Panc1 (cell line): ENCODE measurements around the gene PNLIPRP1. TPM values are rescaled to one million over a fixed set of nuclear protein-coding genes. Genes with fewer than 3 reads are reported as not detected.

Experiments
- ATAC-seq: fragments of 200-7000 bp; cut with Tn5 transposase; 2 replicates; pipeline ENCODE4 v1.9.1; 2020; ENCODE audit warnings: mild to moderate bottlenecking, moderate library complexity
- BruUV-seq: library from RNA; stranded (reverse); fragments of 400-500 nt; replicated peaks from 2 replicates; lab custom pipeline; 2021; lab: Mats Ljungman, UMichigan
- CTCF ChIA-PET: fragments of 300-600 bp; sonication (Branson Sonifier 250); formaldehyde crosslinking; loops from one replicate; lab custom pipeline; 2022; ENCODE audit warnings: antibody characterized with exemption; lab: Charles Lee
- POLR2A ChIA-PET: fragments of 300-600 bp; sonication (Branson Sonifier 250); formaldehyde crosslinking; loops from one replicate; lab custom pipeline; 2022; ENCODE audit warnings: antibody characterized with exemption; lab: Charles Lee
- DNase-seq: peaks from one replicate; pipeline ENCODE4 v3.0.0-alpha.2; 2010; ENCODE audit warnings: low read depth, low spot score
- H3K27ac ChIP-seq: 2 replicates; pipeline ENCODE4 v1.5.1; 2011; ENCODE audit warnings: mild to moderate bottlenecking, low read length, inconsistent platforms
- H3K27me3 ChIP-seq: fragments of 200-500 bp; sonication (Bioruptor generic); 2 replicates; pipeline ENCODE4 v1.6.0; 2014; ENCODE audit warnings: low read length, inconsistent platforms; ENCODE audit not compliant: control insufficient read depth, insufficient read depth
- H3K36me3 ChIP-seq: fragments of 200-500 bp; sonication (Bioruptor generic); 2 replicates; pipeline ENCODE4 v1.5.1; 2014; ENCODE audit warnings: inconsistent platforms, mild to moderate bottlenecking, low read length, moderate library complexity; ENCODE audit not compliant: control insufficient read depth, insufficient read depth
- H3K4me1 ChIP-seq: 2 replicates; pipeline ENCODE4 v1.5.1; 2011; ENCODE audit warnings: inconsistent platforms, mild to moderate bottlenecking, low read length, moderate library complexity; ENCODE audit not compliant: control insufficient read depth, insufficient read depth
- H3K4me3 ChIP-seq, 2 experiments: 2 replicates each; pipeline ENCODE4 v1.5.1; 2011 to 2012; ENCODE audit warnings: low read depth in 2 of 2, low read length in 2 of 2, mild to moderate bottlenecking in 2 of 2, inconsistent platforms in 1 of 2, moderate library complexity in 1 of 2
- H3K9me3 ChIP-seq: fragments of 200-500 bp; sonication (Bioruptor generic); 2 replicates; pipeline ENCODE4 v1.5.1; 2014; ENCODE audit warnings: low read depth, mild to moderate bottlenecking, inconsistent platforms, low read length, moderate library complexity; ENCODE audit not compliant: control insufficient read depth, insufficient read depth
- POLR2AphosphoS5 ChIP-seq: IDR thresholded peaks from 2 replicates; pipeline ENCODE4 v1.6.1; 2012; ENCODE audit warnings: mild to moderate bottlenecking, low read depth, low read length, moderate library complexity
- SIN3A ChIP-seq: IDR thresholded peaks from 2 replicates; pipeline ENCODE4 v1.6.1; 2012; ENCODE audit warnings: low read depth, mild to moderate bottlenecking, low read length, moderate library complexity, borderline replicate concordance; ENCODE audit not compliant: insufficient read depth
- TCF7L2 ChIP-seq: IDR thresholded peaks from 2 replicates; pipeline ENCODE4 v1.6.1; 2011; ENCODE audit warnings: mild to moderate bottlenecking, low read depth, low read length, inconsistent platforms
- in situ Hi-C: cut with HindIII; loops from 2 replicates; pipeline ENCODE4 v1.10.0; 2016; ENCODE audit warnings: low sequenced_read_pairs, low pct_unique_long_range_greater_than_20kb
- intact Hi-C: fragments of 100-400 bp; cut with micrococcal nuclease; formaldehyde crosslinking; loops from one replicate; pipeline ENCODE4 v1.10.0; 2022; ENCODE audit not compliant: unreplicated experiment
- total RNA-seq: library from RNA; stranded (reverse); gene quantifications from one replicate; pipeline ENCODE4 v1.2.1, GENCODE V29; 2021; ENCODE audit not compliant: unreplicated experiment
- TF ChIP-seq, protein P1 (sequence below): fragments of 450-650 bp; IDR thresholded peaks from 2 replicates; pipeline ENCODE4 v1.5.1; 2017; ENCODE audit warnings: mild to moderate bottlenecking
- TF ChIP-seq, protein P2 (sequence below), 2 experiments: IDR thresholded peaks; 2 replicates each; pipeline ENCODE4 v1.6.1; 2011 to 2012; ENCODE audit warnings: low read depth in 2 of 2, control low read depth in 1 of 2, low read length in 1 of 2, mild to moderate bottlenecking in 1 of 2, moderate library complexity in 1 of 2; ENCODE audit not compliant: insufficient read depth in 1 of 2

Gene PNLIPRP1
- total RNA-seq, 1 experiment from 2014 or later = 0.95 TPM

DNA sequence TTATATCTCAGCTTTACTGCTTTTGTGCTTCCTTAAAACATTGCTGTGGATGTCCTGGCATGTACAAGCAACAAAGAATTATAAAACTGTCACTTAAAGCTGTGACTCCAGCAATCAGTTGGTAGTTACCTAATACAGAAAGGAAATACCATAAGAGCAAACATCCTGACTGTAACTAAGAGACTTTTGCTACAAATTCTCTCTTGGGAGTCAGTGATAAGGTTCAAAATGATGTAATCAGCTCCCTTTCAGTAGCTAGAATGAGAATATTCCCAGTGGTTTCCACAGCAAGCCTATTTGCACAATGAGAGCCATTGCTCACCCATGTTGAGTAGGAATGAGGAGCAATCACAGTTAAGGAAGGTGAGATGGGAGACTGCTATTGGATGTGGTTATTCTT is 7.6 kb downstream of the PNLIPRP1 start:
- H3K9me3 ChIP-seq = no peaks in the 10 kb centered on the region
- no peak overlapping the region for H3K27ac ChIP-seq
- H3K27me3 ChIP-seq = peaks cover 12% of the 10 kb centered on the region
- no peaks in the 10 kb centered on the region for H3K4me1 ChIP-seq
- in situ Hi-C loops (no loop called here), intact Hi-C loops (no loop called here)
- ATAC-seq (no peak), DNase-seq (no peak)
- TF ChIP-seq, protein P1, sequence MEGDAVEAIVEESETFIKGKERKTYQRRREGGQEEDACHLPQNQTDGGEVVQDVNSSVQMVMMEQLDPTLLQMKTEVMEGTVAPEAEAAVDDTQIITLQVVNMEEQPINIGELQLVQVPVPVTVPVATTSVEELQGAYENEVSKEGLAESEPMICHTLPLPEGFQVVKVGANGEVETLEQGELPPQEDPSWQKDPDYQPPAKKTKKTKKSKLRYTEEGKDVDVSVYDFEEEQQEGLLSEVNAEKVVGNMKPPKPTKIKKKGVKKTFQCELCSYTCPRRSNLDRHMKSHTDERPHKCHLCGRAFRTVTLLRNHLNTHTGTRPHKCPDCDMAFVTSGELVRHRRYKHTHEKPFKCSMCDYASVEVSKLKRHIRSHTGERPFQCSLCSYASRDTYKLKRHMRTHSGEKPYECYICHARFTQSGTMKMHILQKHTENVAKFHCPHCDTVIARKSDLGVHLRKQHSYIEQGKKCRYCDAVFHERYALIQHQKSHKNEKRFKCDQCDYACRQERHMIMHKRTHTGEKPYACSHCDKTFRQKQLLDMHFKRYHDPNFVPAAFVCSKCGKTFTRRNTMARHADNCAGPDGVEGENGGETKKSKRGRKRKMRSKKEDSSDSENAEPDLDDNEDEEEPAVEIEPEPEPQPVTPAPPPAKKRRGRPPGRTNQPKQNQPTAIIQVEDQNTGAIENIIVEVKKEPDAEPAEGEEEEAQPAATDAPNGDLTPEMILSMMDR = no peak
- TF ChIP-seq, protein P2, sequence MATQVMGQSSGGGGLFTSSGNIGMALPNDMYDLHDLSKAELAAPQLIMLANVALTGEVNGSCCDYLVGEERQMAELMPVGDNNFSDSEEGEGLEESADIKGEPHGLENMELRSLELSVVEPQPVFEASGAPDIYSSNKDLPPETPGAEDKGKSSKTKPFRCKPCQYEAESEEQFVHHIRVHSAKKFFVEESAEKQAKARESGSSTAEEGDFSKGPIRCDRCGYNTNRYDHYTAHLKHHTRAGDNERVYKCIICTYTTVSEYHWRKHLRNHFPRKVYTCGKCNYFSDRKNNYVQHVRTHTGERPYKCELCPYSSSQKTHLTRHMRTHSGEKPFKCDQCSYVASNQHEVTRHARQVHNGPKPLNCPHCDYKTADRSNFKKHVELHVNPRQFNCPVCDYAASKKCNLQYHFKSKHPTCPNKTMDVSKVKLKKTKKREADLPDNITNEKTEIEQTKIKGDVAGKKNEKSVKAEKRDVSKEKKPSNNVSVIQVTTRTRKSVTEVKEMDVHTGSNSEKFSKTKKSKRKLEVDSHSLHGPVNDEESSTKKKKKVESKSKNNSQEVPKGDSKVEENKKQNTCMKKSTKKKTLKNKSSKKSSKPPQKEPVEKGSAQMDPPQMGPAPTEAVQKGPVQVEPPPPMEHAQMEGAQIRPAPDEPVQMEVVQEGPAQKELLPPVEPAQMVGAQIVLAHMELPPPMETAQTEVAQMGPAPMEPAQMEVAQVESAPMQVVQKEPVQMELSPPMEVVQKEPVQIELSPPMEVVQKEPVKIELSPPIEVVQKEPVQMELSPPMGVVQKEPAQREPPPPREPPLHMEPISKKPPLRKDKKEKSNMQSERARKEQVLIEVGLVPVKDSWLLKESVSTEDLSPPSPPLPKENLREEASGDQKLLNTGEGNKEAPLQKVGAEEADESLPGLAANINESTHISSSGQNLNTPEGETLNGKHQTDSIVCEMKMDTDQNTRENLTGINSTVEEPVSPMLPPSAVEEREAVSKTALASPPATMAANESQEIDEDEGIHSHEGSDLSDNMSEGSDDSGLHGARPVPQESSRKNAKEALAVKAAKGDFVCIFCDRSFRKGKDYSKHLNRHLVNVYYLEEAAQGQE (IDR thresholded peaks at IDR 0.05; ENCODE audit: insufficient read depth in 1 of 2, low read depth in 2 of 2, low read length in 1 of 2) = no peak
- TF ChIP-seq POLR2AphosphoS5 (no peak), TCF7L2 (no peak)
- H3K36me3 ChIP-seq = no peaks in the 10 kb centered on the region
- ChIA-PET CTCF (interaction anchor here (0.6 kb wide), 1 partner anchor 309 kb away, joined by 19 read pairs; no protein-coding TSS in a partner anchor), POLR2A (no interaction called here)
- no peak overlapping the region for H3K4me3 ChIP-seq
- no TSS peak for BruUV-seq

DNA sequence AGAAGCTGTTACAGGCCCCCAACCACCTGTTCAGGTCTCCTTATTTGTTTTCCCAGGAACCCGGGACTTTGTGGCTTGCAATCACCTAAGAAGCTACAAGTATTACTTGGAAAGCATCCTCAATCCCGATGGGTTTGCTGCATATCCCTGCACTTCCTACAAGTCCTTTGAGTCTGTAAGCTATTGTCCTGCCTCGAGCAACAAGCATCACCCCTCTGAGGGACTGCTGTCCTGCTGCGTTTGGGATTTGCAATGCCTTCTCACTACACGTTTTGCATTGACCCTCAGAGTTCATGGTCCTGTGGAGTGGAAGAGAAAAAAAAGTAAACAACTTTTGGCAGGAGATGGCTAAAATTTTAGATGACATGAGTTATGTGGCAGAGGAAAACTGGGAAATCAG is 9.2 kb downstream of the PNLIPRP1 start:
- no peak for ATAC-seq
- H3K27ac ChIP-seq = no peak overlapping the region
- H3K9me3 ChIP-seq = no peaks in the 10 kb centered on the region
- BruUV-seq = no TSS peak
- DNase-seq = no peak
- no peak for TF ChIP-seq POLR2AphosphoS5
- TF ChIP-seq TCF7L2 = no peak
- TF ChIP-seq, protein P2 (IDR thresholded peaks at IDR 0.05; ENCODE audit: insufficient read depth in 1 of 2, low read depth in 2 of 2, low read length in 1 of 2) = no peak
- TF ChIP-seq, protein P1 = no peak
- no peak for TF ChIP-seq SIN3A
- no peaks in the 10 kb centered on the region for H3K4me1 ChIP-seq
- H3K36me3 ChIP-seq = no peaks in the 10 kb centered on the region
- POLR2A ChIA-PET = no interaction called here
- in situ Hi-C loops = no loop called here
- CTCF ChIA-PET = no interaction called here
- intact Hi-C loops = no loop called here
- H3K4me3 ChIP-seq = no peak overlapping the region
- peaks cover 11% of the 10 kb centered on the region for H3K27me3 ChIP-seq
